Activated T-cell treated with anti-CD3 and anti-CD28 coated beads, Interleukin-2, amount 50 U/mL, for 72 hours (primary cell): ENCODE measurements around the gene INSL3. TPM values are rescaled to one million over a fixed set of nuclear protein-coding genes. Genes with fewer than 3 reads are reported as not detected.

Experiments
- ATAC-seq, 2 donors: fragments of 150-1000 bp; cut with Tn5 transposase; replicated peaks in 1 of 2; 2 replicates each; pipeline ENCODE4 v1.10.0; 2021; ENCODE audit warnings: moderate library complexity in 2 of 2, mild to moderate bottlenecking in 1 of 2
- DNase-seq, 2 donors: peaks; one replicate each; pipeline ENCODE4 v3.0.0; 2021 to 2022; ENCODE audit warnings: mixed read lengths in 1 of 2
- H3K27ac Mint-ChIP-seq: one replicate; pipeline ENCODE4 v1.8.0; 2022; ENCODE audit warnings: mild to moderate bottlenecking, moderate library complexity, mixed read lengths
- H3K27me3 Mint-ChIP-seq: one replicate; pipeline ENCODE4 v1.8.0; 2022; ENCODE audit warnings: low read depth, mixed read lengths
- H3K36me3 Mint-ChIP-seq, 2 donors: one replicate each; pipeline ENCODE4 v1.8.0; 2022; ENCODE audit warnings: mixed read lengths in 2 of 2, mild to moderate bottlenecking in 1 of 2; ENCODE audit not compliant: insufficient read depth in 2 of 2
- H3K4me1 Mint-ChIP-seq: one replicate; pipeline ENCODE4 v1.8.0; 2022; ENCODE audit warnings: low read depth, mixed read lengths
- H3K4me3 Mint-ChIP-seq, 2 donors: one replicate each; pipeline ENCODE4 v1.8.0; 2022; ENCODE audit warnings: mild to moderate bottlenecking in 2 of 2, mixed read lengths in 2 of 2, moderate library complexity in 2 of 2
- H3K9me3 Mint-ChIP-seq, 2 donors: one replicate each; pipeline ENCODE4 v1.8.0; 2022; ENCODE audit warnings: mixed read lengths in 2 of 2
- total RNA-seq, 2 donors: library from RNA; stranded (reverse); gene quantifications; one replicate each; pipeline ENCODE4 v1.2.3, GENCODE V29; 2022

The INSL3 gene
- total RNA-seq, 2 donors from 2014 or later: 6.8 to 12.5 TPM

- peaks cover 38% of the 10 kb centered on the region for H3K4me1 Mint-ChIP-seq
- H3K27me3 Mint-ChIP-seq: no peaks in the 10 kb centered on the region
- peak within 1 kb of the TSS; percentile 86 to 91 for H3K4me3 Mint-ChIP-seq
- H3K36me3 Mint-ChIP-seq: peaks cover 14 to 17% of the 10 kb centered on the region in 2 donors
- H3K9me3 Mint-ChIP-seq: no peaks in the 10 kb centered on the region
- DNase-seq (peak; percentile 97 to 99), ATAC-seq (peak; percentile 94)
- H3K27ac Mint-ChIP-seq: peak within 1 kb of the TSS; percentile 94
Observed at GRCh38 chr19:17859533-17860330, 38.4 kb upstream of the INSL3 start, which contains the start of gene RPL18A. TSS of gene RPL18A (plus strand) at chr19:17859910. CDS start at chr19:17859957, 47 bp downstream.

DNA sequence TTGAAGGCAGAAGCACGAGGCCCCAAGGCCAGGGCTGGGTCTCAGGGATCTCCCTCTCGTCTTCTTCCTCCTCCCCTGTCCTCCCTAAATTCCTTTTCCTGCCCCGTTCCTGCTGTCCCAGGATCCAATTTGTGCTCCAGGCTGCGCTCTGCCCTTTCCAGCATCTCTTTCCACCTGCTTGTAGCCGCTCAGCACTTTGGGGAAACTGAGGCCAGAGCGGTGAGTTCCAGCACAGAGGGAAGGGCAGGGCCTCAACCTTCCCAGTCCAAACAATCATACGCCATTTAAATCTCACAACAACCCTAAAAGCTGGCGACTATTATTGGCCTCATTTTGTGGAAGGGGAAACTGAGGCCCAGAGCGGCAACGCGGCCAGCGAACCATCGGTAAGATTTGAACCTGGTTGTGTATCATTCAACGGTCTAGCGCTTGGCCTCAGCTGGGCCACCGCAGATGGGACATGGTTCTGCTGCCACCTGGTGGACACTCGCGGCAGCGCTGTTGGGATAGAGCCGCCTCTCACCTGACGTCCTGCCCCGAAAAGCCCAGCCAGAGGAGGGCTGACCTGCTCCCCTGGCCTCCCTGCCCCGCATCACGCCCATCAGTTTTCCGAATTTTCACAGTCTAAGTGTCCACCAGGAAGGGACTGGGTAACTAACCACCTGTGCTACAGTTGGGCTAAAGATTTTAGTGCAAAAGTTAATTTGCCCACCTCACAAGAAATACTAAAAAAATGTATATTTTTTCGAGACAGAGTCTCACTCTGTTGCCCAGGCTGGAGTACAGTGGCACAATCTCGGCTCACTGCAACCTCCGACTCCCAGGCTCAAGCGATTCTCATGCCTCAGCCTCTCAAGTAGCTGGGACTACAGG, 34.2 kb upstream of the INSL3 start:
- no peaks in the 10 kb centered on the region for H3K9me3 Mint-ChIP-seq
- no peaks in the 10 kb centered on the region for H3K27me3 Mint-ChIP-seq
- peak; percentile 92 to 96 for DNase-seq
- peak overlapping the region; percentile 60 for H3K27ac Mint-ChIP-seq
- peaks cover 8 to 12% of the 10 kb centered on the region in 2 donors for H3K36me3 Mint-ChIP-seq
- H3K4me1 Mint-ChIP-seq: peaks cover 28% of the 10 kb centered on the region
- peak; percentile 30 to 47 for ATAC-seq
- peak overlapping the region; percentile 32 to 36 for H3K4me3 Mint-ChIP-seq

DNA sequence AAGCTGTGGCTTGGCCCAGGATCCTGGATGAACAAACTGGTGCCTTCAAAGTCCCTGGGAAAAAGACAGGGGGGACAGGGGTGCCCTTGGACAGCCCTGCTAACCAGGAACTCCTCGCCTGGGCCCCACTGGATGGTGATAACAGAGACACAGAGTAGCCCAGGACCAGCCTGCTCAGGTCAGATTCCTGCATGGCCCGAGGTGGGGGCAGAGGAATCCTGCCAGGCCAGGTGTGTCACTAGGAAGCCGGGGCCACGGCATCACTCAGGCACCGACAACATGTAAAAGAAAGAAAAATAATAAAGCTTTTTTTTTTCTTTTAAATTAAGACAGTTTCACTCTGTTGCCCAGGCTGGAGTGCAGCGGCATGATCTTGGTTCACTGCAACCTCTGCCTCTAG, 32.7 kb upstream of the INSL3 start:
- Mint-ChIP-seq H3K27me3 (no peaks in the 10 kb centered on the region), H3K9me3 (no peaks in the 10 kb centered on the region), H3K4me3 (no peak overlapping the region), H3K4me1 (peaks cover 38% of the 10 kb centered on the region), H3K36me3 (peaks cover 5 to 10% of the 10 kb centered on the region in 2 donors), H3K27ac (no peak overlapping the region)
- ATAC-seq (no peak), DNase-seq (no peak)

- H3K4me1 Mint-ChIP-seq: peaks cover 69% of the 10 kb centered on the region
- no peak for DNase-seq
- H3K27ac Mint-ChIP-seq: peak overlapping the region; percentile 92
- no peaks in the 10 kb centered on the region for H3K27me3 Mint-ChIP-seq
- peak overlapping the region; percentile 85 to 89 for H3K4me3 Mint-ChIP-seq
- H3K9me3 Mint-ChIP-seq: no peaks in the 10 kb centered on the region
- no peak for ATAC-seq
- H3K36me3 Mint-ChIP-seq: peaks cover 10 to 17% of the 10 kb centered on the region in 2 donors
Observed at GRCh38 chr19:17848595-17849292, 27.4 kb upstream of the INSL3 start.

- peak within 1 kb of the TSS; percentile 85 to 89 for H3K4me3 Mint-ChIP-seq
- peaks cover 14 to 23% of the 10 kb centered on the region in 2 donors for H3K36me3 Mint-ChIP-seq
- peaks cover 75% of the 10 kb centered on the region for H3K4me1 Mint-ChIP-seq
- DNase-seq (peak; percentile 92 to 94), ATAC-seq (peak; percentile 88 to 91)
- H3K9me3 Mint-ChIP-seq: no peaks in the 10 kb centered on the region
- H3K27ac Mint-ChIP-seq: peak within 1 kb of the TSS; percentile 92
- H3K27me3 Mint-ChIP-seq: no peaks in the 10 kb centered on the region
Observed at GRCh38 chr19:17847538-17848366, 26.4 kb upstream of the INSL3 start, which contains the start of gene JAK3. TSS of gene JAK3 (minus strand) at chr19:17847982. CDS start at chr19:17844417, 3,565 bp downstream.

DNA sequence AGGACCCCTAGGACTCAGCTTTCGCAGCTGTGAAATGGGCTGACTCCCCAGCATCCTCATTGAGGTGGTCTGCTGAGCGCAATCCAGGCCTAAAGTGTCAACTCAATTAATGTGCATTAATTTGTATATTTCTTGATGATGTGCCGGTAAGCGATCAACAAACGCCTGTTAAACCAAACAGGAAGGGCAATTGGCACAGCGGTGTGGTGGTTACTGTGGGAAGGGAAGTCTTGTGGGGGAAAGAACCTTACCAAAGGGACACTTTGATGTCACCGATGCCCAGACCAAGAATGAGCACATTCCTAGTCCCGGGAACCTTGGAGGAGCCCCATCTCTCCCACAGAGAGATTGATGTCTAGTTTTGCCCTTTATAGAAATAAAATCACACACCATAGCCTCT, 24.8 kb upstream of the INSL3 start:
- peak; percentile 48 to 57 for DNase-seq
- Mint-ChIP-seq H3K36me3 (peaks cover 13 to 20% of the 10 kb centered on the region in 2 donors), H3K27ac (peak overlapping the region; percentile 92)

DNA sequence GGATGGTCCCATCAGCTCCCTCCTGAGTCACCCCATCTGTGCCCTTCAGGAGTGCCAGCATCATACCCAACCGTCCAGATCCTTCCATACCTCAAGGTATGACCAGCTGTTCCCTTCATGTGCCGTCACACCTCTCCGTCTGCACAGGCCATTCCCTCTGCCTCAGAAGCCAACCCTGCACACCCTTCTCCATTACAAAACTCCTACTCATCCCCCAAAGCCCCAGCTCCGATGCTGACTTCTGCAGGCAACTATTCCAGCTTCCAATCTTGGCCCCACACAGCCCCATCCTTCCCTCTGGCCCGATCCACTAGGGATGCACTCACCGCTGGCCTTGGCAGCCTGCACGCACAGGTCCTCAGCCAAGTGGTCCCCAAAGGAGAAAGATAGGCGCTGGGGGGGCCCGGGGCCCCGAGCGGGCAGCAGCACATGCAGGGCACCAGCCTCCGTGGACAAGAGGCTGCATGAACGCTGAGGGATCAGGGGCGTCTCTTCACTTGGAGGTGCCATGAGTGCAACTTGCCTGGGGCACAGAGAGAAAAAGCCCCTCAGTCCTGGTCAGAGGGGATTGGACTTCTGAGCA, 22.7 kb upstream of the INSL3 start:
- peak overlapping the region; percentile 85 to 89 for H3K4me3 Mint-ChIP-seq
- peaks cover 14 to 21% of the 10 kb centered on the region in 2 donors for H3K36me3 Mint-ChIP-seq
- H3K9me3 Mint-ChIP-seq: no peaks in the 10 kb centered on the region
- no peak for ATAC-seq
- peak overlapping the region; percentile 64 for H3K27ac Mint-ChIP-seq
- peaks cover 47% of the 10 kb centered on the region for H3K4me1 Mint-ChIP-seq
- no peaks in the 10 kb centered on the region for H3K27me3 Mint-ChIP-seq
- DNase-seq: no peak

More for the DNA sequence above, 24.8 kb upstream of the INSL3 start:
- Mint-ChIP-seq H3K4me3 (peak overlapping the region; percentile 85 to 89), H3K4me1 (peaks cover 67% of the 10 kb centered on the region), H3K9me3 (no peaks in the 10 kb centered on the region), H3K27me3 (no peaks in the 10 kb centered on the region)
- ATAC-seq: no peak

DNA sequence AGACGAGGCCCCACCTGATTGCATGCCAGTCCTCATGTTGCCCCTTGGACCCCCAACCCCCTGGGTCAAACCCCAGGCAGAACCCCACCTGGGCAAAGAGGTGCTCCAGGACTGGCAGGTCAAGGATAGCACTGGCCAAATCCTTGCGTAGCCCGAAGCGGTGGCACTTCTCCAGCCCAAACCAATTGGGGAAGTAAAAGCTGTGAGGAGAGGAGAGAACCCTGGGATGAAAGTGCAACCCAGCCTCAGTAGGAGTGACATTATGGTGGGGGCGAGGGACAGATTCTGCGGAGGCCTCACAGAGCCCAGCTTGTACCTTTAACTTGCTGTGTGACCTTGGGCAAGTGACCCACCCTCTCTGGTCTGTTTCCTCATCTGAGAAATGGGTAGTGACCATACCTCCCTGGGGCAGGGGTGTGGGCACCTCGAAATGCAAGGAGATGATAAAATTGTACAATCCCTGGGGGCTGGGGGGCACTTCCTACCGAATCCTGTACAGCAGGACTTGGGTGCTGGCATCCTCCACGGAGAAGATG, 22.0 kb upstream of the INSL3 start:
- peak overlapping the region in 1 of 2 donors; percentile 18 for H3K4me3 Mint-ChIP-seq

GRCh38 chr19:17842663-17843291, 21.5 kb upstream of the INSL3 start:
- H3K9me3 Mint-ChIP-seq: no peaks in the 10 kb centered on the region
- peaks cover 35% of the 10 kb centered on the region for H3K4me1 Mint-ChIP-seq
- DNase-seq: no peak
- H3K36me3 Mint-ChIP-seq: peaks cover 15 to 34% of the 10 kb centered on the region in 2 donors
- no peak overlapping the region for H3K27ac Mint-ChIP-seq
- H3K4me3 Mint-ChIP-seq: no peak overlapping the region
- ATAC-seq: no peak
- no peaks in the 10 kb centered on the region for H3K27me3 Mint-ChIP-seq

More for the DNA sequence above, 22.0 kb upstream of the INSL3 start:
- DNase-seq (no peak), ATAC-seq (no peak)
- H3K36me3 Mint-ChIP-seq: peaks cover 14 to 28% of the 10 kb centered on the region in 2 donors
- peaks cover 40% of the 10 kb centered on the region for H3K4me1 Mint-ChIP-seq
- no peaks in the 10 kb centered on the region for H3K27me3 Mint-ChIP-seq
- H3K9me3 Mint-ChIP-seq: no peaks in the 10 kb centered on the region
- no peak overlapping the region for H3K27ac Mint-ChIP-seq

GRCh38 chr19:17841810-17842662, 20.7 kb upstream of the INSL3 start:
- Mint-ChIP-seq H3K27ac (no peak overlapping the region), H3K27me3 (no peaks in the 10 kb centered on the region), H3K36me3 (peaks cover 14 to 33% of the 10 kb centered on the region in 2 donors), H3K4me1 (peaks cover 35% of the 10 kb centered on the region), H3K4me3 (no peak overlapping the region), H3K9me3 (no peaks in the 10 kb centered on the region)
- DNase-seq (peak; percentile 61 to 74), ATAC-seq (peak; percentile 67 to 74)
